Upper lobe of left lung (tissue), 6 donors: Measurements from ENCODE around the gene TTC23. TPM values are rescaled to one million over a fixed set of nuclear protein-coding genes. Genes with fewer than 3 reads are reported as not detected.
"Not testable (repeated sequence)": the region's sequence is repeated elsewhere in the genome, so short reads cannot be mapped to it uniquely, and the experiment has no call there.

Source experiments
- ATAC-seq, 2 donors: fragments of 200-7000 bp; cut with Tn5 transposase; one replicate each; pipeline ENCODE4 v1.9.1; 2022; ENCODE audit warnings: mild to moderate bottlenecking in 2 of 2, moderate library complexity in 2 of 2; ENCODE audit not compliant: low FRiP score in 2 of 2
- DNase-seq, 2 donors: peaks; one replicate each; pipeline ENCODE4 v3.0.0-alpha.2; 2019 to 2020
- H3K27ac ChIP-seq, 4 donors: fragments of 200-600 bp; sonication (generic); one replicate each; pipeline ENCODE4 v1.5.1; 2016 to 2019
- H3K27me3 ChIP-seq, 4 donors: fragments of 200-600 bp; sonication (generic); one replicate each; pipeline ENCODE4 v1.5.1; 2017 to 2019
- H3K36me3 ChIP-seq, 4 donors: fragments of 200-600 bp; sonication (generic); one replicate each; pipeline ENCODE4 v1.5.1; 2016 to 2019
- H3K4me1 ChIP-seq, 4 donors: fragments of 200-600 bp; sonication (generic); one replicate each; pipeline ENCODE4 v1.5.1; 2018 to 2019
- H3K4me3 ChIP-seq, 4 donors: fragments of 200-600 bp; sonication (generic); one replicate each; pipeline ENCODE4 v1.5.1; 2017 to 2019; ENCODE audit warnings: mild to moderate bottlenecking in 2 of 4, moderate library complexity in 1 of 4
- H3K9me3 ChIP-seq, 4 donors: fragments of 200-600 bp; sonication (generic); one replicate each; pipeline ENCODE4 v1.5.1; 2018 to 2019
- CTCF ChIP-seq, 6 experiments: fragments of 450-650 bp in 4 of 6; fragments of 200-600 bp in 2 of 6; sonication (generic) in 2 of 6; IDR thresholded peaks; one replicate each; pipeline ENCODE4 v1.5.1; 2016 to 2019; ENCODE audit warnings: antibody characterized with exemption in 6 of 6
- EP300 ChIP-seq, 4 donors: sonication (generic); formaldehyde crosslinking; IDR thresholded peaks; one replicate each; pipeline ENCODE4 v1.5.1; 2017; ENCODE audit warnings: antibody characterized with exemption in 4 of 4, control low read depth in 2 of 4
- POLR2A ChIP-seq, 4 donors: fragments of 450-650 bp; IDR thresholded peaks; one replicate each; pipeline ENCODE4 v1.5.1; 2016 to 2017; ENCODE audit warnings: antibody characterized with exemption in 4 of 4, mild to moderate bottlenecking in 2 of 4
- POLR2AphosphoS5 ChIP-seq, 2 donors: sonication (generic); formaldehyde crosslinking; IDR thresholded peaks; one replicate each; pipeline ENCODE4 v1.5.1; 2017; ENCODE audit warnings: antibody characterized with exemption in 2 of 2
- WGBS, 2 donors: methylation state at CpG; one replicate each; pipeline ENCODE4 v1.1.5; 2017 to 2018; 5-methylcytosine and 5-hydroxymethylcytosine counted together
- total RNA-seq, 6 donors: library from RNA; depleted of rRNA in 4 of 6; stranded (reverse); fragments of >200 nt in 4 of 6; gene quantifications; one replicate each; pipeline versions ENCODE4 v1.1.0 to v1.2.1, GENCODE V29; 2016 to 2021
- donor health status: DM: no; HTN: no; CAD: no; lungs with moderate emphysema.
- donor health status: DM: no; HTN: yes; CAD: no; lungs with severe emphysema.

The TTC23 gene
- total RNA-seq, 6 donors from 2014 or later, result 6.2 to 28.0 (median 15.3) TPM

DNA sequence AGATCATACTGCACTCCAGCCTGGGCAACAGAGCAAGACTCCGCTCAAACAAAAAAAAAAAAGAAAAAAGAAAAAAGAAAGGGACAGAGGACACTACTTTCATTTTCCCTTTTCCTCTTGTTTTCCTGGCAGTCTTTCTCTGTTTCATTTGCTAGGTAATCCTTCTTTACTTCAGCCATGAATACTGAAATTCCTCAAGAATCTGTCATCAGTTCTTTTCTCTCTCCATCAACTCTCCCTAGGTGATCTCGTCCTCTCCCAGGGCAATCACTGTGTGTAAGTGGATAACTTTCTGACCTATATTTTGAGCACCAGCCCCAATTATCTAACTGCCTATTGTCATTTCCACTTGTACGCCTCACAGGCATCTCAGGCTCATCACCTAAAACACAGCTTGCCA, 51.5 kb downstream of the TTC23 start:
- WGBS, 2 donors, result 97 to 100% methylated on average over 3 of the region's 3 CpGs
- TF ChIP-seq POLR2A (IDR thresholded peaks at IDR 0.05) (no peak), POLR2AphosphoS5 (IDR thresholded peaks at IDR 0.05) (no peak), CTCF (IDR thresholded peaks at IDR 0.05) (no peak), EP300 (IDR thresholded peaks at IDR 0.05) (no peak)
- ATAC-seq, result no peak
- Histone ChIP-seq H3K36me3 (peaks cover 0 to 13% (median 5%) of the 10 kb centered on the region in 4 donors), H3K27me3 (no peaks in the 10 kb centered on the region), H3K9me3 (no peaks in the 10 kb centered on the region), H3K4me3 (no peak overlapping the region), H3K27ac (no peak overlapping the region), H3K4me1 (no peaks in the 10 kb centered on the region)
- DNase-seq, result no peak

GRCh38 chr15:99192181-99192580, 57.2 kb downstream of the TTC23 start:
- H3K27ac ChIP-seq, ATAC-seq, H3K4me3 ChIP-seq, DNase-seq, H3K9me3 ChIP-seq, H3K27me3 ChIP-seq, H3K4me1 ChIP-seq: not testable (repeated sequence)
- WGBS, 2 donors, result 79% methylated on average over 1 of the region's 1 CpG; no CpG with 5 or more reads in 1 of the 2 donors
- H3K36me3 ChIP-seq, result peaks cover 0 to 15% (median 2%) of the 10 kb centered on the region in 4 donors

DNA sequence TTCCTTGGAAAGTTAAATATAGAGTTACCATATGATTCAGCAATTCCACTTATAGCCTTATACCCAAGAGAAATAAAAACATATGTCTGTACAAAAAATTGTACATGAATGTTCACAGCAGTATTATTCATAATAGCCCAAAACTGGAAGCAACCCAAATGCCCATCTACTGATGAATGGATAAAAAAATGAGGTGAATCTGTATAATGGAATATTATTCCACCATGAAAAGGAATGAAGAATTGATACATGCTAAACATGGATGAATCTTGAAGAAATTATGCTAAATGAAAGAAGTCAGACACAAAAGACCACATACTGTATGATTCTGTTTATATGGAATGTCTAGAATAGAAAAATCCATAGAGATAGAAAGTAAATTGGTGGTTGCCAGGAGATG, 61.4 kb downstream of the TTC23 start:
- Histone ChIP-seq H3K4me3 (no peak overlapping the region), H3K36me3 (peaks cover 0 to 12% (median 5%) of the 10 kb centered on the region in 4 donors), H3K9me3 (no peaks in the 10 kb centered on the region), H3K27ac (no peak overlapping the region), H3K4me1 (no peaks in the 10 kb centered on the region), H3K27me3 (no peaks in the 10 kb centered on the region)
- no peak for TF ChIP-seq POLR2A (IDR thresholded peaks at IDR 0.05)
- no peak for TF ChIP-seq EP300 (IDR thresholded peaks at IDR 0.05)
- TF ChIP-seq POLR2AphosphoS5 (IDR thresholded peaks at IDR 0.05), result no peak
- no peak for TF ChIP-seq CTCF (IDR thresholded peaks at IDR 0.05)
- ATAC-seq, result no peak
- DNase-seq, result no peak

GRCh38 chr15:99185414-99186130, 63.8 kb downstream of the TTC23 start:
- Histone ChIP-seq H3K27ac (no peak overlapping the region), H3K27me3 (no peaks in the 10 kb centered on the region), H3K4me1 (peaks cover 0 to 4% (median 1%) of the 10 kb centered on the region in 4 donors), H3K36me3 (peaks cover 0 to 5% (median 0%) of the 10 kb centered on the region in 4 donors), H3K4me3 (no peak overlapping the region), H3K9me3 (no peaks in the 10 kb centered on the region)
- DNase-seq, result no peak
- ATAC-seq, result no peak
- 69 to 80% methylated on average over 4 of the region's 4 CpGs for WGBS, 2 donors
- TF ChIP-seq EP300 (IDR thresholded peaks at IDR 0.05), result no peak
- no peak for TF ChIP-seq CTCF (IDR thresholded peaks at IDR 0.05)
- no peak for TF ChIP-seq POLR2A (IDR thresholded peaks at IDR 0.05)
- no peak for TF ChIP-seq POLR2AphosphoS5 (IDR thresholded peaks at IDR 0.05)

- 97 to 100% methylated on average over 1 of the region's 1 CpG for WGBS, 2 donors
- no peak overlapping the region for H3K4me3 ChIP-seq
- peaks cover 0 to 6% (median 4%) of the 10 kb centered on the region in 4 donors for H3K4me1 ChIP-seq
- ATAC-seq (no peak), DNase-seq (no peak)
- no peak overlapping the region for H3K27ac ChIP-seq
- H3K36me3 ChIP-seq, result peaks cover 0 to 5% (median 0%) of the 10 kb centered on the region in 4 donors
- TF ChIP-seq EP300 (IDR thresholded peaks at IDR 0.05) (no peak), POLR2AphosphoS5 (IDR thresholded peaks at IDR 0.05) (no peak), POLR2A (IDR thresholded peaks at IDR 0.05) (no peak), CTCF (IDR thresholded peaks at IDR 0.05) (no peak)
- no peaks in the 10 kb centered on the region for H3K9me3 ChIP-seq
- H3K27me3 ChIP-seq, result no peaks in the 10 kb centered on the region
Measured at GRCh38 chr15:99182791-99183190, 66.6 kb downstream of the TTC23 start.
